Neuronal stem cell (in vitro differentiated cells): ENCODE data around the gene NHLRC3.

Experiments
- DNase-seq: peaks from one replicate; pipeline ENCODE4 v3.0.0-alpha.2; 2013; ENCODE audit warnings: low spot score
- H2AFZ ChIP-seq: one replicate; pipeline ENCODE4 v1.6.1; 2013; ENCODE audit warnings: mild to moderate bottlenecking, low read length, inconsistent platforms
- H2AK5ac ChIP-seq: 2 replicates; pipeline ENCODE4 v1.6.1; 2013; ENCODE audit warnings: low read depth, mild to moderate bottlenecking, inconsistent platforms, low read length, moderate library complexity, mixed read lengths
- H2BK120ac ChIP-seq: 2 replicates; pipeline ENCODE4 v1.6.1; 2013; ENCODE audit warnings: low read depth, mild to moderate bottlenecking, inconsistent platforms, low read length, moderate library complexity, mixed read lengths
- H2BK12ac ChIP-seq: one replicate; pipeline ENCODE4 v1.6.1; 2013; ENCODE audit warnings: low read length, inconsistent platforms
- H2BK15ac ChIP-seq: 2 replicates; pipeline ENCODE4 v1.6.1; 2013; ENCODE audit warnings: mild to moderate bottlenecking, low read length, inconsistent platforms, mixed read lengths
- H2BK5ac ChIP-seq: one replicate; pipeline ENCODE4 v1.6.1; 2013; ENCODE audit warnings: inconsistent platforms, mild to moderate bottlenecking, low read length, moderate library complexity
- H3K14ac ChIP-seq: one replicate; pipeline ENCODE4 v1.6.1; 2013; ENCODE audit warnings: low read length, inconsistent platforms
- H3K18ac ChIP-seq: 2 replicates; pipeline ENCODE4 v1.6.1; 2013; ENCODE audit warnings: low read length, inconsistent platforms
- H3K23ac ChIP-seq: 2 replicates; pipeline ENCODE4 v1.6.1; 2013; ENCODE audit warnings: low read depth, mild to moderate bottlenecking, mixed read lengths, low read length, inconsistent platforms; ENCODE audit not compliant: poor library complexity
- H3K27ac ChIP-seq: replicated peaks from 3 replicates; pipeline ENCODE4 v1.5.1; 2013; ENCODE audit warnings: low read length, inconsistent platforms
- H3K27me3 ChIP-seq, 3 experiments: 2 replicates each; pipeline ENCODE4 v1.6.1; 2013; ENCODE audit warnings: low read length in 3 of 3, mild to moderate bottlenecking in 2 of 3, inconsistent platforms in 1 of 3, low read depth in 1 of 3, mixed read lengths in 1 of 3, moderate library complexity in 1 of 3; ENCODE audit not compliant: control insufficient read depth in 3 of 3, insufficient read depth in 3 of 3
- H3K36me3 ChIP-seq, 2 donors: replicated peaks in 1 of 2; 2 replicates each; pipeline ENCODE4 v1.6.1; 2013; ENCODE audit warnings: low read length in 2 of 2; ENCODE audit not compliant: control insufficient read depth in 2 of 2, insufficient read depth in 2 of 2
- H3K4ac ChIP-seq: 2 replicates; pipeline ENCODE4 v1.6.1; 2013; ENCODE audit warnings: inconsistent platforms, mild to moderate bottlenecking, low read length, moderate library complexity
- H3K4me1 ChIP-seq, 2 donors: 1 replicate in 1 of 2; 2 replicates in 1 of 2; pipeline ENCODE4 v1.6.1; 2013; ENCODE audit warnings: low read length in 2 of 2, low read depth in 1 of 2; ENCODE audit not compliant: control insufficient read depth in 2 of 2, insufficient read depth in 1 of 2
- H3K4me2 ChIP-seq: one replicate; pipeline ENCODE4 v1.6.1; 2013; ENCODE audit warnings: mild to moderate bottlenecking, low read length, inconsistent platforms; ENCODE audit not compliant: insufficient read depth, poor library complexity, severe bottlenecking
- H3K4me3 ChIP-seq, 2 donors: 2 replicates each; pipeline ENCODE4 v1.5.1; 2013; ENCODE audit warnings: low read length in 2 of 2, mild to moderate bottlenecking in 2 of 2, inconsistent platforms in 1 of 2, moderate library complexity in 1 of 2
- H3K79me1 ChIP-seq: one replicate; pipeline ENCODE4 v1.6.1; 2013; ENCODE audit warnings: low read depth, mild to moderate bottlenecking, inconsistent platforms, low read length, moderate library complexity
- H3K9ac ChIP-seq: one replicate; pipeline ENCODE4 v1.6.1; 2013; ENCODE audit warnings: mild to moderate bottlenecking, low read depth, low read length, inconsistent platforms; ENCODE audit not compliant: poor library complexity
- H3K9me3 ChIP-seq, 2 donors: replicated peaks in 1 of 2; 2 replicates each; pipeline versions ENCODE3 to v1.6.1; 2013; ENCODE audit warnings: low read length in 2 of 2, mild to moderate bottlenecking in 2 of 2, inconsistent platforms in 1 of 2, low read depth in 1 of 2, mixed read lengths in 1 of 2, moderate library complexity in 1 of 2; ENCODE audit not compliant: control insufficient read depth in 2 of 2, insufficient read depth in 1 of 2
- H4K8ac ChIP-seq: one replicate; pipeline ENCODE4 v1.6.1; 2013; ENCODE audit warnings: low read depth, mild to moderate bottlenecking, inconsistent platforms, low read length, moderate library complexity
- H4K91ac ChIP-seq: one replicate; pipeline ENCODE4 v1.6.1; 2013; ENCODE audit warnings: low read length, low read depth, mild to moderate bottlenecking, inconsistent platforms; ENCODE audit not compliant: poor library complexity
- WGBS, 2 donors: extraction: QIAGEN DNeasy Blood & Tissue Kit; methylation state at CpG; one replicate each; pipeline ENCODE4 v1.1.7; 2013; ENCODE audit warnings: missing lambda C conversion rate in 2 of 2, mixed read lengths in 1 of 2; ENCODE audit not compliant: insufficient read length in 2 of 2, insufficient replicate concordance in 1 of 2; ENCODE audit errors: extremely low coverage in 2 of 2; 5-methylcytosine and 5-hydroxymethylcytosine counted together

The NHLRC3 gene

DNA sequence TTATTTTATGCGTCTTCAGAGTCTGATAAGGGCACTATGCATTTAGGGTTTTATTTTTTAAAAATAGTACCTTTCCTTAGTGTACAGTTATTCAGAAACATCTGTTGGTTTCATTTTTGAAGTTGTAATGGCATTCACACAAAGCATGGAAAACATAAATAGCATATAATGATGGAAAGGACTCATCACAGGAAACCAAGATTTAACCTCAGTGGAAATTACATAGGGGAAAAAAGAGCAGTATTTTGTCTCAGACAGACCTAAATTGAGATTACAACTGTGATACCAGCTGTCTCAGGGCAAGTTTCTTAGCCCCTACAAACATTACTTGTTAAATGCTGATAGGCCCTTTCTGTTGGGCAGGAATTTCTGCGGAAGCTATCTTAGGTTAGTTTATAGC, 57.2 kb downstream of the NHLRC3 start:
- no peak overlapping the region for H2BK5ac ChIP-seq
- no peak overlapping the region for H2BK12ac ChIP-seq
- H3K14ac ChIP-seq, result no peak overlapping the region
- H2AFZ ChIP-seq, result no peak overlapping the region
- no peaks in the 10 kb centered on the region for H3K27me3 ChIP-seq
- H2BK15ac ChIP-seq, result no peak overlapping the region
- no peaks in the 10 kb centered on the region for H3K4me1 ChIP-seq
- H4K8ac ChIP-seq, result no peak overlapping the region
- H3K9me3 ChIP-seq, result no peaks in the 10 kb centered on the region
- no peak overlapping the region for H4K91ac ChIP-seq
- no CpG with 5 or more reads among the region's 2 CpGs for WGBS, 2 donors
- H3K4me2 ChIP-seq, result no peak overlapping the region
- no peak overlapping the region for H3K4me3 ChIP-seq
- H3K79me1 ChIP-seq, result no peaks in the 10 kb centered on the region
- H3K27ac ChIP-seq, result no peak overlapping the region
- H3K36me3 ChIP-seq, result no peaks in the 10 kb centered on the region
- no peak overlapping the region for H3K18ac ChIP-seq
- DNase-seq, result no peak
- no peak overlapping the region for H3K9ac ChIP-seq
- no peak overlapping the region for H3K23ac ChIP-seq
- H2AK5ac ChIP-seq, result no peak overlapping the region
- H3K4ac ChIP-seq, result no peak overlapping the region
- no peak overlapping the region for H2BK120ac ChIP-seq

GRCh38 chr13:39099231-39099630, 61.0 kb downstream of the NHLRC3 start:
- no peak overlapping the region for H3K27ac ChIP-seq
- no peaks in the 10 kb centered on the region for H3K79me1 ChIP-seq
- no peak overlapping the region for H3K18ac ChIP-seq
- no peaks in the 10 kb centered on the region for H3K4me1 ChIP-seq
- no peak overlapping the region for H3K23ac ChIP-seq
- H3K4me2 ChIP-seq, result no peak overlapping the region
- no peak overlapping the region for H2AFZ ChIP-seq
- no peak overlapping the region for H3K4me3 ChIP-seq
- no peak overlapping the region for H3K14ac ChIP-seq
- no peak overlapping the region for H4K8ac ChIP-seq
- H2BK5ac ChIP-seq, result no peak overlapping the region
- no peak overlapping the region for H2AK5ac ChIP-seq
- no peak overlapping the region for H4K91ac ChIP-seq
- H2BK12ac ChIP-seq, result no peak overlapping the region
- no peaks in the 10 kb centered on the region for H3K9me3 ChIP-seq
- H2BK15ac ChIP-seq, result no peak overlapping the region
- H3K36me3 ChIP-seq, result no peaks in the 10 kb centered on the region
- no peak overlapping the region for H3K4ac ChIP-seq
- H3K27me3 ChIP-seq, result no peaks in the 10 kb centered on the region
- DNase-seq, result no peak
- no peak overlapping the region for H3K9ac ChIP-seq
- no peak overlapping the region for H2BK120ac ChIP-seq
